ENCODE measurements around the gene LMF1. TPM values are rescaled to one million over a fixed set of nuclear protein-coding genes. Genes with fewer than 3 reads are reported as not detected.
A peak's percentile ranks its signal among the peaks of the same experiment; 100 is the strongest.

LMF1 gene
- total and polyA plus RNA-seq, 2 donors from 2014 or later: 15.4 to 28.6 TPM

GRCh38 chr16:825341-826061 lies 145.3 kb downstream of the LMF1 start:
- H3K4me1 ChIP-seq (ENCODE audit: control insufficient read depth in 2 of 3, insufficient read depth in 2 of 3, low read depth in 1 of 3, low read length in 3 of 3): no peaks in the 10 kb centered on the region
- H3K27me3 ChIP-seq (ENCODE audit: control insufficient read depth, insufficient read depth, low read length): no peaks in the 10 kb centered on the region
- H3K27ac ChIP-seq (ENCODE audit: low read depth in 2 of 2, low read length in 2 of 2): no peak overlapping the region
- DNase-seq: peak in 2 of 5 donors; percentile 29 to 62
- H3K4me3 ChIP-seq (ENCODE audit: low read length in 3 of 3): no peak overlapping the region
- H3K36me3 ChIP-seq (ENCODE audit: control insufficient read depth in 2 of 3, insufficient read depth in 3 of 3, low read length in 3 of 3): no peaks in the 10 kb centered on the region
- H3K9me3 ChIP-seq (ENCODE audit: control insufficient read depth in 2 of 3, insufficient read depth in 1 of 3, low read length in 3 of 3): no peaks in the 10 kb centered on the region
- H3K9ac ChIP-seq (ENCODE audit: low read length in 3 of 3): no peak overlapping the region
- FAIRE-seq: no peak
- intact Hi-C loops (cut with DNase I): no loop called here
- TF ChIP-seq CTCF (IDR thresholded peaks at IDR 0.05; ENCODE audit: borderline replicate concordance, extremely low read depth, insufficient read depth): no peak

- Histone ChIP-seq H3K27me3 (ENCODE audit: control insufficient read depth, insufficient read depth, low read length) (no peaks in the 10 kb centered on the region), H3K4me1 (ENCODE audit: control insufficient read depth in 2 of 3, insufficient read depth in 2 of 3, low read depth in 1 of 3, low read length in 3 of 3) (no peaks in the 10 kb centered on the region), H3K27ac (ENCODE audit: low read depth in 2 of 2, low read length in 2 of 2) (no peak overlapping the region), H3K36me3 (ENCODE audit: control insufficient read depth in 2 of 3, insufficient read depth in 3 of 3, low read length in 3 of 3) (no peaks in the 10 kb centered on the region), H3K9ac (ENCODE audit: low read length in 3 of 3) (no peak overlapping the region), H3K4me3 (ENCODE audit: low read length in 3 of 3) (no peak overlapping the region), H3K9me3 (ENCODE audit: control insufficient read depth in 2 of 3, insufficient read depth in 1 of 3, low read length in 3 of 3) (no peaks in the 10 kb centered on the region)
- TF ChIP-seq CTCF (IDR thresholded peaks at IDR 0.05; ENCODE audit: borderline replicate concordance, extremely low read depth, insufficient read depth): no peak
- DNase-seq (no peak), FAIRE-seq (no peak)
- intact Hi-C loops (cut with DNase I): no loop called here
These were observed 146.2 kb downstream of the LMF1 start for GRCh38 chr16:824601-825000.

GRCh38 chr16:824194-824593 lies 146.6 kb downstream of the LMF1 start:
- no peak for TF ChIP-seq CTCF (IDR thresholded peaks at IDR 0.05; ENCODE audit: borderline replicate concordance, extremely low read depth, insufficient read depth)
- no peaks in the 10 kb centered on the region for H3K9me3 ChIP-seq (ENCODE audit: control insufficient read depth in 2 of 3, insufficient read depth in 1 of 3, low read length in 3 of 3)
- no peaks in the 10 kb centered on the region for H3K4me1 ChIP-seq (ENCODE audit: control insufficient read depth in 2 of 3, insufficient read depth in 2 of 3, low read depth in 1 of 3, low read length in 3 of 3)
- no peak overlapping the region for H3K27ac ChIP-seq (ENCODE audit: low read depth in 2 of 2, low read length in 2 of 2)
- no peaks in the 10 kb centered on the region for H3K27me3 ChIP-seq (ENCODE audit: control insufficient read depth, insufficient read depth, low read length)
- H3K36me3 ChIP-seq (ENCODE audit: control insufficient read depth in 2 of 3, insufficient read depth in 3 of 3, low read length in 3 of 3): no peaks in the 10 kb centered on the region
- FAIRE-seq: no peak
- no peak overlapping the region for H3K4me3 ChIP-seq (ENCODE audit: low read length in 3 of 3)
- H3K9ac ChIP-seq (ENCODE audit: low read length in 3 of 3): no peak overlapping the region
- intact Hi-C loops (cut with DNase I): no loop called here
- peak in 1 of 5 donors; percentile 79 for DNase-seq

Measured in kidney (tissue), 14 donors.